NCI-H2107 treated with DMSO at 0.1 percent for 48 hours (cell line): Measurements from ENCODE around the gene APBB2.
"Not testable (repeated sequence)": the region's sequence is repeated elsewhere in the genome, so short reads cannot be mapped to it uniquely, and the experiment has no call there.

Experiments used
- DNase-seq: peaks from one replicate; lab custom pipeline; 2025; ENCODE audit not compliant: unreplicated experiment; lab: John Stamatoyannopoulos, UW

Gene APBB2

DNA sequence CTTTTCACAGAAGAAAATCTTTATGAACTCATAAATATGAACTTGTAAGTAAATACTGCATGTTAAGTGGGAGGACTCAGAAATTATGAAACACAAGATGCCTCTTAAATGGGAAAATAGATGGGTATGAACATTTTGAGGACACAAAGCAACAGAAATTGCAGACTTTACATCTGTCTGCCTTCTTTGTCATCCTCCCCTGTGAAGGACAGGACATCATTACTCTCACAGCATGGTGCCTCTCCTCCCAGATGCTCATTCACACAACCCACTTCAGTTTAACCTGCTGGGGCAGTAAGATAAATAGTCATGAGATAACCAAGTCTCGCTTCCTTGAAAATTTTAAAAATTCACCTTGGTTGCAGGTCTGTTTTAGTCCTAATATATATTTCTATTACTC is 144.5 kb downstream of the APBB2 start:
- DNase-seq, result peak; percentile 13

DNA sequence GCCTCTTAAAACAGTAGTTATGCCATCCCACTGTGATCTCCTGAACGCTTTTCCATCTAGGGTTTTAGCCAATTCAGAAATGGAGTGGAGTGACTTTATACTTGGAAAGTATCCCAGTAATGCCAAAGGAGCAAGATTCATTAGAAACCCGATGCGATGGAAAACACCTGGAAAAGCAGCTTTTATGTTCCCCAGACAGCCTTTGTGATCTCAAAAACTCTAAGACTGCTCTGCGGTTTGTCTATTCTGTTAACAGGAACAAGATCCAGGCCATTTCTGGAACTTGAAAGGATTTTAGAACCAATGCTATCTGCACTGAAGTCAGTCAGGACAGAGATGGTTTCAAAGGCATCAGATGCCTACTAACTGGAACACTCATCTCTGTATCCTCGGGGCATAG is 145.1 kb downstream of the APBB2 start:
- peak; percentile 68 for DNase-seq

DNA sequence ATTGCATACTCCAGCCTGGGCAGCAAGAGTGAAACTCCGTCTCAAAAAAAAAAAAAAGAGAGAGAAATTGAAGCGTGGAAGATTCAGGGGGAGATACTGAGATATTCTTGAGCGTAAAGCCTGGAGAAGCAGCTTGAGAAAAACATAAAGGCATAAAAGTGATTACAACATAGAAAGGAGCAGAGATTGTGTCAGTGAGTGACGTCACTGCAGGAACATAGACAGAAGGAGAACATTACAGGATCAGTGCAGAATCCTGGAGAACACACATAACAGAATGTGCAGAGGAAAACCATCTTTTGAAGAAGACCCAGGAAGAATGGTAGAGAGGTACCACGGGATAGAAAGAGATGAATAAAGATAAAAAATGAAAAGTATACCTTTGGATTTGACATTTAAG is 147.0 kb downstream of the APBB2 start:
- no peak for DNase-seq

DNA sequence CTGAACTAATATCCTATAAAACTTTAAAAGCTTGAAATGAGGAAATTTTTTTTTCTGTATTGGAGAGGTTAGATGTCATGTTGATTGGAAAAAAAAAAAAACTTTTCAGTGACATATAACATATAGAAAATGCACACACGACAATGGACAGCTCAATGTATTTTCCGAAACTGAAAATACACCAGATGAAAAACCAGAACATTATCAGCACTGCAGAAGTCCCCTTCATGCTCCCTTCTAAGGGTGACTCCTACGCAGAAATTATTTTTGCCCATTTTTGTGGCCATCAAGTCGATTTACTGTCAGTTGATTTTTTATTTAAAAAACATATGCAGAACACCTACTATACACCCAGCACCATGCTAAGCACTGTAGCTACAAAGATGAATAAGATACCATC is 148.3 kb downstream of the APBB2 start:
- DNase-seq, result no peak

DNA sequence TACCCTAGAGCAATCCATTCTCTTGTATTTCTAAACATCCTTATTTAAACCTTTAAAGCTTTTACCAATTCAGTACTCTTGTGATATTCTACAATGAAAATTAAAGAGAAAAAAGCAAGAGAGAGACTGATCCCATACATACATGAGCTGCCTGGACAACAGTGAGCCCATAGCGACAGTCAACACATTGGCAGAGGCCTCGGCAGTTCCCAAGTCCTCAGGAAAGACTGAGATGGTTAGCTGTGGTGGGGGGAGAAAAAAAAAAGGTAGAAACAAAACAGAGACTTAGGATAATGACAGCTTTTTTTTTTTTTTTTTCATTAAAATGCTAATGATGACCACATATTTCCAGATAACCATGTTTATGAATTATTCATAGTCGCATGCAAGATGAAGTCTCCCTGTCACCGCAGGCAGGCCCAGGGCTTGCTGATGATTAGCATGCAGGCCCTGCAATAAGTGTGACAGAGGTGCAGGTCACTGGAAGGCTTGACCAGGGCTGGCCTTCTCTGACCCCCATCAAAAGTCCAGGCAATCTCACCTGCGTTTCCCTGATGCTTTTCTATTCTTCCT is 148.8 kb downstream of the APBB2 start:
- no peak for DNase-seq

DNA sequence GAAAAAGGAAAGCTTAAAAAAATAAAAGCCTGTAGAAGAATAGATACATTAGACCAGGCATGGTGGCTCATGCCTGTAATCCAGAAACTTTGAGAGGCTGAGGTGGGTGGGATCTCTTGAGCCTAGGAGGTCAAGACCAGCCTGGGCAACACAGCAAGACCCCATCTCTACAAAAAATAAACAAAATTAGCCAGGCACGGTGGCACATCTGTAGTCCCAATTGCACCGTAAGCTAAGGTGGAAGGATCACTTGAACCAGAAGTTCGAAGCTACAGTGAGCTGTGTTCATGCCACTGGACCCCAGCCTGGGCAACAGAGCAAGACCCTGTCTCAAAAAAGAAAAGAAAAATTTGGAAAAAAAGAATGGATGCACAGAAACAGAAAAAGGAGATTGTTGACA is 149.4 kb downstream of the APBB2 start:
- DNase-seq, result no peak

DNA sequence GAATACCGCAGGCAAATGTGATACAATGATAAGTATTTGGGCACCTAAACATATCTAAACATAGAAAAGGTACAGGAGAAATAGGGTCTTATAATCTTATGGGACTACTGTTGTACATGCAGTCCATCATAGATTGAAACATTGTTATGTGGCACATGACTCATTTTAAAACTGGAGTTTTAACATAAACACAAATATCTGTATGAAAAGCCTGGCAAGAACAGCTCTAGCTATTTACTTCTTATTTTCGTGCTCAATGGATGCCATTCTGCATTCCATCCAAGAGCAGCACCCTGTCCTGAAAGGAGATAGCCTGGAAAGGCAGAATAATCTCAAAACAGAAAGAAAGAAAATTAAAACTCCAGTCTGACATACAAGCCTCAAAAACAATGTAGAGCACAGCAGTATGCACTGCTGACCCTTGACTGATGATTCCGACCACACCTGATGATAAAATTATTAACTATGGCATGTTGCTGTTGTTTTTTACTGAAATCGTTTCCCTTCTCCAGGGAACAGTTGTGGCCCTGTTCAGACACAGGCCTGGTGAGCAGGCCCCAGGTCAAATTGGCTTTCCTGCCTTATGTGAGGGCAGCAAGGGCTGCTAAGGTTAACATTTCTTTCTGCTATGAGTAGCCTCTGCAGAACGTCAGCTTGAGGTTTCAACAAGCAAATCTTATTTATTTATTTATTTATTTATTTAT is 152.7 kb downstream of the APBB2 start:
- no peak for DNase-seq

DNA sequence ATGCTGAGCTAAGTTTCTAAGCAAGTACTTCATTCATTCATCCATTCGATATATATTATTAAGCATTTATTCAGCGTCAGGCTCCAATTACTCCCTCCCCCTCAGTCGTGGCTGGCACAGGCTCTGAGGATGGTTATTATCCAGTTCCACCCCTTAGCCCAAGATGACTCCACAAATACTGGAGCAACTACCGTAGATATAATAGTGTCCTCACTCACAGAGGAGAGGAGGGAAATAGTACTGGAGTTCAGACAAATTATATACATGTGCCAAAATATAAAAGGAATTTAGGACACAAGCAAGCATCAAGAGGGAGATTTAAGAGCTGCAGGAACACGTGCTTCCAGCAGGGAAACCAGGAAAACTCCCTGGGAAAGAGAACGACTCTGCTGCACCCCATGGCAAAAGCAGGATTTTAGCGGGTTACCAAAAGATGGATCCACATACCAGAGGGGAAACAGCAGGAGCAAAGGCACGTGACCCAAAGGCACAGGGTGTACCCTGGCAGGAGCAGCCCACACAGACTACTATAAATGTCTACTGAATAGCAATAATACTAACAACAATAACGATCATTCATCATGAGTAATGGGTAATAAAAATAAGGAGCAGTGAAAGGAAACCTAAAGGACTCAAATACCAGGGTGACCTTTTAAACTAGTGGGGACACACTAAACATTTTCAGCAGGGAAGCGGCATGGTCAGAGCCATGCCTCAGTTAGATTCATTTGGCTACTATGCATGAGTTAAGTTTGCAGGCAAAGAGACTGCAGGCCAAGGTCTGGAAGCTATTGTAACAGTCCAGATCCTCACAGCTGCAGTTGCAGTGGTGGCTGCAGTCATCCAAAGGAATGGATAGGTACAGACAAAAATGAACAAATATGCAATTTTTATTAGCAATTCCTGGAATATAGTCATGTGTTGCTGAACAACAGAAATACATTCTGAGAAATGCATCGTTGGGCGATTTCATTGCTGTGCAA is 153.7 kb downstream of the APBB2 start:
- DNase-seq, result no peak

DNA sequence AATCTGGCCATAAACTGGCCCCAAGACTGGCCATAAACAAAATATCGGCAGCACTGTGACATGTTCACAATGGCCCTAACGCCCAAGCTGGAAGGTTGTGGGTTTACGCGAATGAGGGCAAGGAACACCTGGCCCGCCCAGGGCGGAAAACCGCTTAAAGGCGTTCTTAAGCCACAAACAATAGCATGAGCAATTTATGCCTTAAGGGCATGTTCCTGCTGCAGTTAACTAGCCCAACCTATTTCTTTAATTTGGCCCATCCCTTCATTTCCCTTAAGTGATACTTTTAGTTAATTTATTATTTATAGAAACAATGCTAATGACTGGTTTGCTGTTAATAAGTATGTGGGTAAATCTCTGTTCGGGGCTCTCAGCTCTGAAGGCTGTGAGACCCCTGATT is 154.9 kb downstream of the APBB2 start:
- DNase-seq, result not testable (repeated sequence)

DNA sequence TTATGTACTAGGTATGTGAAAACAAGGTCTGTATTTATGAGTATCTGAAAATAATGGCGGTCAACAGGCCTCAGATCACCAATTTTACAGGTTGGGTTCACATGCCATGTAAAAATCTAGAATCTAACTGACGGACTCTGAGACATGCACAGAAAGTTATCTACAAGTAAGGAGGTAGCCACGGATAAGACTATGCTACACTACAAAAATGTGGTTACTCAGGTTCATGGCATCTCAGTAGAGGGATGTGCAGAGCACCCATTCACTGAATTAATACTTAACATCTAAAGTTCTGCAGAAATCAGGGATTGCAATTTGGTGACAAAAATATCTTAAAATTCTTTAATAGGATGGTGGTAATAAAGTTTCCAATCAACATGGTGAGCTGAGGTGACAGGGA is 155.9 kb downstream of the APBB2 start:
- DNase-seq, result no peak

DNA sequence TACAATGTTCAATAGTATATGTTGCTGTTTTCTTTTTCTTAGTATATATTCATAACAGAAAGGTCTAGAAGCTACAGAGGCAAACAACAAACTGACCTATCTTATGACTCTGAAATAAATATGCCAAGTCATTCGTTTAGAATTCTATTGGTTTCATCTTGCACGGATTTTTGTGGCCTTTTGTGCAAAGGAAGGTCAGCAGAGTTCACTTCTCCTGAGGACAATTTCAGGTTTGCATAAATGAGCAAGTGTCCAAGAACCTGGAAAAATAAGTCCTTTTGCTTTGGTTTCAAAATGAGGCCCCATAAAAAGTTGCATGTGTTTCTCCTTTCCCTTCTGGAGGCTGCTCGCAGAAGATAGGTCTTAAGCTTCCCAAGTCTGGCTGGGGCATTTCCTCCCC is 156.9 kb downstream of the APBB2 start:
- no peak for DNase-seq

DNA sequence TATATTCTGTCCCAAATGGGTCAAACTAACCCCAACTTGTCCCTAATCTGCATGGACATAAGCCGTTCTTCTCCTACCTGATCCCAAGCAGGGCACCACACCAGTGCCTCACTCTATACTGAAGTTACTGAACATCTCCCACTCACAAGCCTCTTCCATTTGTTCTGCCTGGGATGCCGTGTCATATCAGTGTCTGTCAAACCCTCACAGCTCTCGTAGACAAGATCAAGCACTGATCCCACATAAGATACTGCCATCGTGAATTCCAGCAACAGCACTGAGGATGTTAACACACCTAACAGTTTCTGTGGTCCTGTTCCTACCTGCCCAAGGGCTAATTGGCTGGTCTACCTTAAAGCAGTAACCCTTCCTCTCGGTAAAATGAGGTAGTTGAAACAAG is 162.1 kb downstream of the APBB2 start:
- no peak for DNase-seq

DNA sequence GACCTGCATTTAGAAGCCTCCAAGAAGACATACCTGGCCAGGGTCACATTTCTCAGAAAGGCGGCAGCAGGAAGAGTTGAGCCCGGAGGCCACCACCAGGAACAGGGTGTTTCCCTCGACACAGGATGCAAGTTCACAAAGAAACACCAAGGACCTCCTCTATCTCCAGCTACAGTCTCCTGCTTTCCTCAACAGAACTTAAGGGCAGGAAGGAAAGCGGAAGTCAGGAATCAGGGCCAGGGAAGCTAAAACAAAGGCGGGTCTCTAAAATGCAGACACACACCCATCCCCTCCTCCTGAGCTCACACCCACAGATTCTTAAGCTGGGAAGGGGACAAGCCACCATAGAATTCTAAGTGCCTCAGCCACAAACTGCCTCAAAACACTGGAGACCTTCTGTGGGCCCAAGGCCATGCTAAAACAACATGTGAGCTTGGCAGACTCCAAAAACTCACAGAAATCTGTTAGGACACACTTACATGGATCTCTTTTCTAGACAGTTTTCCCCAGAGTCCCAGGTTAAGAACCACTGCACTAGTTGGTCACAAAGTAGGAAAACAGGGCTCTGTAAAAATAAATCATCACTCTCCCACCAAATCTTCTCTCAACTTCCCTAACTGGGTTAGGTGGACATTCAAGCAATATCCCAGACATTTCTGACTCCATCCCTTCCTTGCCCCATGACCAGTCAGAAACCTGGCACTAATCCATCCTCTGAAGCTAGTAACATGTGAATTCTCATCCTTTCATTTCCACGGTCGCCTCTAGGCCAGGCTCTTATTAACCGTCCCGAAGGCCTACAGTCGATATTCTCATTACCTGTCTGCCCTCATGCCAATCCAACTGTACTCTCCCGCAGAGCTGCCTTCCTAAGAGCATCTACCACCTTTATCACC is 163.2 kb downstream of the APBB2 start:
- DNase-seq, result no peak

DNA sequence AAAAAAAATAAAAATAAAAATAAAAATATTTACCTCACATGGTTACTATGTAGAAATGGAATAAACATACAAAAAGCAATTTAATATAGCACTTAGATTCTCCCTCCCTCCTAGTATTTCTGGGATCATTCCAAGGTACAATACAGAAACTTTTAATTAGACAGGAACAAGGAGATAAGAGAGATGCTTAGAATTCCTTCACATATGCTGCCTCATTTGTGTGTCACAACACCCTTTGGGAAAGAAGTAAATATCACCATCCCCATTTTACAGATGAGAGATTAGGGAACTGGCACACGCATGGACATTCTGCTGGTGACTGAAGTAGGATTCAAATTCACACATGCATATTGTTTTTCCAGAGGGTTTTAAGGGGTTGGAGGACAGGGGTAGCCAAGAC is 164.2 kb downstream of the APBB2 start:
- no peak for DNase-seq

DNA sequence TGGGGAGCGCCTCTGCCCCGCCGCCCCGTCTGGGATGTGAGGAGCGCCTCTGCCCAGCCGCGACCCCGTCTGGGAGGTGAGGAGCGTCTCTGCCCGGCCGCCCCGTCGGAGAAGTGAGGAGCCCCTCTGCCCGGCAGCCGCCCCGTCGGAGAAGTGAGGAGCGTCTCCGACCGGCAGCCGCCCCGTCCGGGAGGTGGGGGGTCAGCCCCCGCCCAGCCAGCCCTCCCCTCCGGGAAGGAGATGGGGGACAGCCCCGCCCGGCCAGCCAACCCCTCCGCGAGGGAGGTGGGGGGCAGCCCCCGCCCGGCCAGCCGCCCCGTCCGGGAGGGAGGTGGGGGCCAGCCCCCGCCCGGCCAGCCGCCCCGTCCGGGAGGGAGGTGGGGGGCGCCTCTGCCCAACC is 165.2 kb downstream of the APBB2 start:
- not testable (repeated sequence) for DNase-seq

DNA sequence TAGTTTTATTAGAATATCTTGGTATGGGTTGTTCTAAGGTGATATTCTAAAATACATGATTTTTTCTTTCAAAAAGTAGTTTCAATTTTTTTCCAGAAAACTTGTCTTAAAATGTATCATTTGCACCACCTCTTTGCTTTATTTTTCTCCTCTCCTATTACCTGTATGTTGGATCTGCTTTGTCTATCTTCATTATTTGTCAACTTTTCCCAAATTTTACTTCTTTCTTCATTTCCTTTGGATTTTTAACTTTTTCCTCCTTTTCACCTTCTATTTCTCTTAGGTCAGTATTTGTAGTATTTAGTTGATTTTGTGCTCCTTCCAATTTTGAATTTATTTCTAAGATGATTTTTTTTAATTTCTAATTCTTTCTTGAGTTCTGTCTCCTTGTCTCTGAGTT is 169.6 kb downstream of the APBB2 start:
- no peak for DNase-seq

DNA sequence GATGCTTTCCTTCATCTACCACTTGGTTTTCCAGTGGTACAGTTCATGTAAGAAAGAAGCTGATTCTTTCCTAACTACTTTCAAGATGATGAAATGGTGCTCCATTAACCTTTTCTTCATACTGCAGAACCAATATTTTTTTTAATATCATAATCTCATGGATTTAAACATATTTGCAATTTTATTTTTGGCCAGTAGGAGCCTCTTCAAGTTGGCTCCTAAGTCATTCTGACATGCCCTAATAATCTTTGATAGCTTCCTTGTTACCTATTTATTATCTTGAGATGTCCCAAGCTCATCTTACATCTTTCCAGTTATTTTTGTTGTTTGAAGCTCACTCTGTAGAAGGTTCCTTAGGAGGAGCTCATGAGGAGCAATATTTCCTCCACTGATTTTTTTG is 170.2 kb downstream of the APBB2 start:
- no peak for DNase-seq

DNA sequence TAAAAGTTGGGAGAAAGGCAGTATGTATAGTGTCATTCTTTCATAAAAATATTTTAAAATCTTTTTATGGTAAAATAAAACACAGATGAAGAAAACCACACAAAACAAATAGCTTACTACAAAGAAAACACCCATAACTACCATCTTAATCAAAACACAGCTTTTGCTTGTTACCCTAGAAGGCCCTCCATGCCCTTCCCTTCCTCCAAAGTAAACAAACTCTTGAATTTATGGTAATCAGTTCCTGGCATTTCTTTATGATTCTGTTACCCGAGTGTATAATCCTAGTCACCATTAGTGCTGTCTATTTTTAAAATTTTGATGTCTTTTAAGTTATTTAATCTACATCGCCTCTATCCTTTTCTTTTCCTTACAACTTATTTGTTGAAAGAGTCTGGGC is 170.9 kb downstream of the APBB2 start:
- no peak for DNase-seq

DNA sequence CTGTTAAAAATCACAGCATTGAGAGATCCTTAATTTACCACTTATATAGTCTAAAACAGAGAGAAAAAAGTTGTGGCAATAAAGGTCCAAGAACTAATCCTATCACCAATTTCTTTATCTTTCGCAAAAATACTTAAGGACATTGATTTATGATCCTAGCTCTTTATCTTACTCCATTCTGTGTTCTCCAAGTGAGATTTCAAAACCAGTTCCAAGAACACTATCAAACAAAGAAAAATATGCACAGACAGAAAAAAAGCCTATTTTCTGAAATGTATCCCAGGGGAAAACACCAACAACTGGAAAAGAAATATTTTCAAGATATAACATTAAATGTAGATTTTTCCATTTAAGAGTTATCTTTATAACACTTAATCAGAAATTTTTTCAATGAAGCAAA is 172.8 kb downstream of the APBB2 start:
- DNase-seq, result no peak

DNA sequence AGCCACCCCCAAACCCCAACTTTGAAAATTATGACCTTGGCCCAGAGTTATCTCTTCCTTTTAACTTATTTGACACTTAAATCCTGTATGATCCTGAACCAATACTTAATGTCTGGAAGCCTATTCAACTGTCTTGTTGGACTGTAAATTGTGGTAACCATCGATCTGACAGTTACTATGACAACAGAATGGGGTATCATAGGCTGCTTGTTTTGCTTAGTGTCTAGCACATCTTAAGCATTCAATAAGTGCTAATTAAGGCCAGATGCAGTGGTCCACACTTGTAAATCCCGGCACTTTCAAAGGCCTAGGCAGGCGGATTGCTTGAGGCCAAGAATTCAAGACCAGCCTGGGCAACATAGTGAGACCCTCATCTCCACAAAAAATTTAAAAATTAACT is 175.0 kb downstream of the APBB2 start:
- DNase-seq, result no peak

DNA sequence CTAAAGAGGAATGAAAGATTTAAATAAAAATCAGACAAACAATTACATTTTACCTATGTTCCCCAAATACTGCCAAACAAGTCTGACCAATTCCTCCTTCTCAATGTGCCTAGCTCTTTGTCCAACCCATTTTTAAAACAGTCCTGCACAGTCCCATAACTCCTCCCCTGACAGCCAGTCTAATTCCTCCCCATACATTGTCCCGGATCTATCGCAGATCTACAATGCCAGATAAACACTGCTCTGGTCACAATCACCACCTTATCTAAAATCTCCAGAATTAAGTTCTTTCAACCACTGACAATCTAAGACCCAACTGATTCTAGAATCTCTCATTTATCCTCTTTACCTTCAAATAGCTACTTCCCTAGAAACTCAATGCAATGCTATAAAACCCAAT is 176.0 kb downstream of the APBB2 start:
- DNase-seq, result no peak
